DOHH2 (cell line): ENCODE measurements around the gene EXOC3.

Experiments
- H3F3A ChIP-seq: fragments of 200-600 bp; sonication (generic), shearing (Covaris generic); 2 replicates; pipeline ENCODE4 v1.6.0; 2016; ENCODE audit warnings: antibody characterized with exemption, mild to moderate bottlenecking; ENCODE audit not compliant: control insufficient read depth, insufficient read depth
- H3K27ac ChIP-seq: fragments of 200-600 bp; sonication (generic); 2 replicates; pipeline ENCODE4 v1.5.1; 2014; ENCODE audit warnings: low read depth, mild to moderate bottlenecking, low read length, moderate library complexity
- H3K27me3 ChIP-seq: fragments of 200-600 bp; sonication (generic); 2 replicates; pipeline ENCODE4 v1.6.1; 2014; ENCODE audit warnings: mild to moderate bottlenecking, low read length, mixed read lengths; ENCODE audit not compliant: control insufficient read depth
- H3K36me3 ChIP-seq: fragments of 200-600 bp; sonication (generic); 2 replicates; pipeline ENCODE4 v1.6.1; 2014; ENCODE audit warnings: mild to moderate bottlenecking, low read length, moderate library complexity, mixed read lengths; ENCODE audit not compliant: control insufficient read depth
- H3K4me1 ChIP-seq: fragments of 200-600 bp; sonication (generic); 2 replicates; pipeline ENCODE4 v1.6.1; 2014; ENCODE audit warnings: mild to moderate bottlenecking, low read length, mixed read lengths; ENCODE audit not compliant: control insufficient read depth
- H3K4me2 ChIP-seq: fragments of 200-600 bp; sonication (generic); 2 replicates; pipeline ENCODE4 v1.6.0; 2014; ENCODE audit warnings: mild to moderate bottlenecking, low read length, moderate library complexity
- H3K4me3 ChIP-seq: fragments of 200-600 bp; sonication (generic); 2 replicates; pipeline ENCODE4 v1.5.1; 2014; ENCODE audit warnings: mild to moderate bottlenecking, low read length, mixed read lengths
- H3K79me2 ChIP-seq: fragments of 200-600 bp; sonication (generic); 2 replicates; pipeline ENCODE4 v1.6.1; 2014; ENCODE audit warnings: mild to moderate bottlenecking, low read length, mixed read lengths; ENCODE audit not compliant: control insufficient read depth
- H3K9me2 ChIP-seq: fragments of 200-600 bp; sonication (generic); replicated peaks from 2 replicates; pipeline ENCODE4 v1.6.1; 2014; ENCODE audit warnings: mild to moderate bottlenecking, low read length, mixed read lengths; ENCODE audit not compliant: control insufficient read depth
- H3K9me3 ChIP-seq: fragments of 200-600 bp; sonication (generic); 2 replicates; pipeline ENCODE4 v1.6.1; 2014; ENCODE audit warnings: antibody characterized with exemption, low read length, mixed read lengths; ENCODE audit not compliant: control insufficient read depth, insufficient read depth
- H4K20me1 ChIP-seq: fragments of 200-600 bp; sonication (generic); 2 replicates; pipeline ENCODE4 v1.6.0; 2014; ENCODE audit warnings: low read depth, mild to moderate bottlenecking, antibody characterized with exemption, low read length, moderate library complexity; ENCODE audit not compliant: control insufficient read depth, insufficient read depth
- EZH2phosphoT487 ChIP-seq: fragments of 200-600 bp; sonication (generic); IDR thresholded peaks from 2 replicates; pipeline ENCODE4 v1.6.1; 2017; ENCODE audit warnings: borderline replicate concordance, mild to moderate bottlenecking, antibody characterized with exemption, low read length, moderate library complexity, mixed read lengths
- TF ChIP-seq, protein P1 (sequence below): fragments of 200-600 bp; sonication (generic); IDR thresholded peaks from one replicate; pipeline ENCODE4 v1.5.1; 2014; ENCODE audit warnings: antibody characterized with exemption, mild to moderate bottlenecking, low read depth, low read length; ENCODE audit not compliant: poor library complexity, severe bottlenecking

Gene EXOC3

DNA sequence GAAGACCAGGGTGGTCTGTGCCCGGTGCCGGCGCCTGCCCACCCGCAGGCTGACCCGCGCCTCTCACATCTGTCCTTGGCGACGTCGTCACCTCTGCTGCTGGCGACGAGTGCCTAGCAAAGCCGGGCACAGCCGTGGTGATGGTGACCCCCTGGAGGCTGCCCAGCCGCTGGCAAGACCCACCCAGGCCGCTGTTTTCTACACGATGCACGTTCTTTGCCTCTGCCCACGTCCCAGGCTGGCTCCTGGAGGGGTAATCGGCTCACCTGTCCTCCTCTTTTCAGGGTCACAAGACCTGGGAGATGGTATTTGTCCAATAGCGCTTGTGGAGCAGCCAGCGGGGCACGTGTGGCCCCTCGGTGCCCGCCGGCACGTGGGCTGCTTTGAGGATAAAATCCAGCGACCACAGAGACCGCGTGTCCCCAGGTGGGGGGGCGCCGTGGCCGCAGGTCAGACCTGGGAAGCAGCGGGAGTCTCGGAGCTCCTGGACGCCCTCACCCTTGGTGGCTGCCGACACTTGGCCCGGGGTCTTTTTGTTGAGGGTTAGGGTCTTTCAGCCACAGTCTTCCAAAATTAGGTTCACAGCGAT lies 51.8 kb downstream of the EXOC3 start:
- no peaks in the 10 kb centered on the region for H3K27me3 ChIP-seq
- no peaks in the 10 kb centered on the region for H3K9me2 ChIP-seq
- no peak overlapping the region for H3K27ac ChIP-seq
- H3K9me3 ChIP-seq, result no peaks in the 10 kb centered on the region
- H3K79me2 ChIP-seq, result no peaks in the 10 kb centered on the region
- H3K4me3 ChIP-seq, result no peak overlapping the region
- no peaks in the 10 kb centered on the region for H3F3A ChIP-seq
- peaks cover 6% of the 10 kb centered on the region for H3K4me1 ChIP-seq
- H4K20me1 ChIP-seq, result no peaks in the 10 kb centered on the region
- no peak for TF ChIP-seq EZH2phosphoT487
- TF ChIP-seq, protein P1, sequence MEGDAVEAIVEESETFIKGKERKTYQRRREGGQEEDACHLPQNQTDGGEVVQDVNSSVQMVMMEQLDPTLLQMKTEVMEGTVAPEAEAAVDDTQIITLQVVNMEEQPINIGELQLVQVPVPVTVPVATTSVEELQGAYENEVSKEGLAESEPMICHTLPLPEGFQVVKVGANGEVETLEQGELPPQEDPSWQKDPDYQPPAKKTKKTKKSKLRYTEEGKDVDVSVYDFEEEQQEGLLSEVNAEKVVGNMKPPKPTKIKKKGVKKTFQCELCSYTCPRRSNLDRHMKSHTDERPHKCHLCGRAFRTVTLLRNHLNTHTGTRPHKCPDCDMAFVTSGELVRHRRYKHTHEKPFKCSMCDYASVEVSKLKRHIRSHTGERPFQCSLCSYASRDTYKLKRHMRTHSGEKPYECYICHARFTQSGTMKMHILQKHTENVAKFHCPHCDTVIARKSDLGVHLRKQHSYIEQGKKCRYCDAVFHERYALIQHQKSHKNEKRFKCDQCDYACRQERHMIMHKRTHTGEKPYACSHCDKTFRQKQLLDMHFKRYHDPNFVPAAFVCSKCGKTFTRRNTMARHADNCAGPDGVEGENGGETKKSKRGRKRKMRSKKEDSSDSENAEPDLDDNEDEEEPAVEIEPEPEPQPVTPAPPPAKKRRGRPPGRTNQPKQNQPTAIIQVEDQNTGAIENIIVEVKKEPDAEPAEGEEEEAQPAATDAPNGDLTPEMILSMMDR, result no peak
- no peak overlapping the region for H3K4me2 ChIP-seq
- H3K36me3 ChIP-seq, result no peaks in the 10 kb centered on the region

DNA sequence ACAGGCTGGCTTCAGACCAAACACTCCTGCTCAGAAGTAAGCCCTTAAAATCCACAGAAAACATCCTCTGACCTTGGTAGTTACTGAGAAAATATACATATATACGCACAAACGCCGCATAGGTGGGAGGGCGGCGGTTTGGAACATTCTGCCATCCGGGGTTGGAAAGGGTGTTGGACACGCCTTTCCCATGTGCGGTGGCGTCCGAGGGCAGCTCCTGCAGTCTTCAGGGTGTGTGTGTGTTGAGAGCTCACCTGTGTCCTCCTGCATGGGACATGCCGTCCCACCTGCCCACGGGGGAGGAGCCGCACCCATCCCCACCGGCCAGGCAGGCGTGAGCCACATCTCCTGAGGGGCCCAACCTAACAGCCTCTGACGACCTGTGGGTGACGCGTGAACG lies 53.1 kb downstream of the EXOC3 start:
- Histone ChIP-seq H3K4me1 (peaks cover 6% of the 10 kb centered on the region), H3K9me3 (no peaks in the 10 kb centered on the region), H3K27me3 (no peaks in the 10 kb centered on the region), H3K36me3 (no peaks in the 10 kb centered on the region), H3K4me3 (no peak overlapping the region), H3K27ac (no peak overlapping the region), H3K9me2 (no peaks in the 10 kb centered on the region), H3K4me2 (no peak overlapping the region), H4K20me1 (no peaks in the 10 kb centered on the region), H3F3A (no peaks in the 10 kb centered on the region), H3K79me2 (no peaks in the 10 kb centered on the region)
- TF ChIP-seq, protein P1, result no peak
- no peak for TF ChIP-seq EZH2phosphoT487

DNA sequence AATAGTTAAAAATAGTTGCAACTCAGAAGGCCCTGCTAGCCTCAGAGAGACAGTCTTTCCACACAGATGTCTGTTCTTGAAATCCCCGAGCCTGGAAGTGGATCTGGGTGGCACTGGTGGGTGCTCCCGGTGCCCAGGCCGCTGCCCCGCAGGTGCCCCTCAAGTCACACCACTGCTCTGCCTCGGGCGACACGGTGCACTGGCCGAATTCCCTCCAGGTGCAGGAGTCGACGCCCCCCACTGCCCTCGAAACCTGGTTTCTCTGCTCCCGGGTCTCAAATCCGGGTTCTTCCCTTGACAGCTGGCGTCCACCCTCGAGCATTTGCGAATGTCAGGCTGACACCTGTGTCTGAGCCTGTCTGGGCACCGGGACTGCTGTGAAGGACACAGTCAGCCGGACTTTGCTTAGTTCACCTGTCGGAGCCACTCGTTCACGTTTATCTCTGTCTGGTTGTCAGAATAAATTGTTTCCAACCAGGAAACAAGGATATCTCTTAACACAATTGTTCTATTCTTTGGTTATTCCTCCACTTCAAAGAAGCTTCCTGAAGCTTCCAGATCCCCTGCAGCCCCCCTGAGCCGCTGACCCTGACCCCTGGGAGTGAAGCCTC lies 54.2 kb downstream of the EXOC3 start:
- Histone ChIP-seq H3K4me1 (peaks cover 6% of the 10 kb centered on the region), H3K4me3 (no peak overlapping the region), H3K9me3 (no peaks in the 10 kb centered on the region), H3K79me2 (no peaks in the 10 kb centered on the region), H3K4me2 (no peak overlapping the region), H3F3A (no peaks in the 10 kb centered on the region), H4K20me1 (no peaks in the 10 kb centered on the region), H3K27ac (no peak overlapping the region), H3K36me3 (no peaks in the 10 kb centered on the region), H3K9me2 (no peaks in the 10 kb centered on the region), H3K27me3 (no peaks in the 10 kb centered on the region)
- TF ChIP-seq EZH2phosphoT487, result no peak
- TF ChIP-seq, protein P1, result no peak
